WTC11 (cell line): ENCODE results near the gene ACYP1. TPM values are rescaled to one million over a fixed set of nuclear protein-coding genes. Genes with fewer than 3 reads are reported as not detected.

Experiments used
- ATAC-seq: fragments of 200-7000 bp; cut with Tn5 transposase; 2 replicates; pipeline ENCODE4 v1.10.0; 2021; ENCODE audit warnings: mild to moderate bottlenecking, moderate library complexity
- CTCF ChIA-PET: fragments of 300-600 bp; sonication (Branson Sonifier 250); formaldehyde crosslinking; loops from one replicate; lab custom pipeline; 2021; ENCODE audit warnings: antibody characterized with exemption; lab: Charles Lee
- POLR2A ChIA-PET: fragments of 350-600 bp; sonication (Branson Sonifier 250); formaldehyde crosslinking; loops from one replicate; lab custom pipeline; 2021; ENCODE audit warnings: antibody characterized with exemption; lab: Charles Lee
- DNase-seq: peaks from one replicate; pipeline ENCODE4 v3.0.0; 2021; ENCODE audit warnings: low spot score
- H3K27ac Mint-ChIP-seq: 2 replicates; pipeline ENCODE4 v1.8.0; 2021; ENCODE audit warnings: mixed read lengths
- H3K27me3 Mint-ChIP-seq: 2 replicates; pipeline ENCODE4 v1.8.0; 2021; ENCODE audit warnings: low read depth, mild to moderate bottlenecking, moderate library complexity, mixed read lengths
- H3K36me3 Mint-ChIP-seq: 2 replicates; pipeline ENCODE4 v1.8.0; 2021; ENCODE audit warnings: mixed read lengths
- H3K4me1 Mint-ChIP-seq: 2 replicates; pipeline ENCODE4 v1.8.0; 2022; ENCODE audit warnings: mixed read lengths
- H3K4me3 Mint-ChIP-seq: 2 replicates; pipeline ENCODE4 v1.8.0; 2021; ENCODE audit warnings: mild to moderate bottlenecking, moderate library complexity, mixed read lengths
- H3K9me3 Mint-ChIP-seq: 2 replicates; pipeline ENCODE4 v1.8.0; 2021; ENCODE audit warnings: mixed read lengths
- AFF4 ChIP-seq: sonication (generic); formaldehyde crosslinking; IDR thresholded peaks from 2 replicates; pipeline ENCODE4 v1.8.1; 2023; ENCODE audit warnings: mild to moderate bottlenecking, missing genetic modification reagents, borderline replicate concordance
- AR ChIP-seq: fragments of 250-450 bp; sonication (Bioruptor Pico); IDR thresholded peaks from 2 replicates; pipeline ENCODE4 v1.9.0; 2021; ENCODE audit warnings: mild to moderate bottlenecking
- ATF6 ChIP-seq: sonication (generic); formaldehyde crosslinking; IDR thresholded peaks from 2 replicates; pipeline ENCODE4 v1.8.1; 2023; ENCODE audit warnings: mild to moderate bottlenecking, missing genetic modification reagents
- CREM ChIP-seq: sonication (generic); formaldehyde crosslinking; IDR thresholded peaks from 2 replicates; pipeline ENCODE4 v1.8.1; 2022; ENCODE audit warnings: mild to moderate bottlenecking, missing genetic modification reagents, moderate library complexity
- EMX1 ChIP-seq: fragments of 250-450 bp; sonication (Bioruptor Pico); IDR thresholded peaks from 2 replicates; pipeline ENCODE4 v1.8.0; 2021; ENCODE audit warnings: mild to moderate bottlenecking
- FOXJ3 ChIP-seq: sonication (generic); formaldehyde crosslinking; IDR thresholded peaks from 2 replicates; pipeline ENCODE4 v1.9.0; 2021; ENCODE audit warnings: missing genetic modification reagents, mild to moderate bottlenecking, borderline replicate concordance
- FOXK1 ChIP-seq: sonication (generic); formaldehyde crosslinking; IDR thresholded peaks from 2 replicates; pipeline ENCODE4 v1.8.0; 2022; ENCODE audit warnings: mild to moderate bottlenecking, moderate library complexity, missing genetic modification reagents
- JAZF1 ChIP-seq: fragments of 250-450 bp; sonication (Bioruptor Pico); IDR thresholded peaks from 2 replicates; pipeline ENCODE4 v1.9.0; 2021; ENCODE audit warnings: moderate library complexity, mild to moderate bottlenecking, inconsistent platforms
- MAX ChIP-seq: sonication (generic); formaldehyde crosslinking; IDR thresholded peaks from 2 replicates; pipeline ENCODE4 v1.8.0; 2022; ENCODE audit warnings: mild to moderate bottlenecking, missing genetic modification reagents
- MXD4 ChIP-seq: fragments of 250-450 bp; sonication (Bioruptor Pico); IDR thresholded peaks from 2 replicates; pipeline ENCODE4 v1.8.0; 2021; ENCODE audit warnings: mild to moderate bottlenecking, moderate library complexity, borderline replicate concordance
- NFATC4 ChIP-seq: fragments of 250-450 bp; sonication (Bioruptor Pico); IDR thresholded peaks from 2 replicates; pipeline ENCODE4 v1.9.0; 2021; ENCODE audit warnings: mild to moderate bottlenecking
- NFE2L1 ChIP-seq: sonication (generic); formaldehyde crosslinking; IDR thresholded peaks from 2 replicates; pipeline ENCODE4 v1.8.1; 2023; ENCODE audit warnings: missing genetic modification reagents
- NR3C1 ChIP-seq: sonication (generic); formaldehyde crosslinking; conservative IDR thresholded peaks from 2 replicates; pipeline ENCODE4 v1.8.1; 2023; ENCODE audit warnings: low read depth, mild to moderate bottlenecking, missing genetic modification reagents
- SMAD3 ChIP-seq: sonication (generic); formaldehyde crosslinking; IDR thresholded peaks from 2 replicates; pipeline ENCODE4 v1.8.0; 2022; ENCODE audit warnings: missing genetic modification reagents, mild to moderate bottlenecking, borderline replicate concordance
- SOX15 ChIP-seq: fragments of 250-450 bp; sonication (Bioruptor Pico); IDR thresholded peaks from 2 replicates; pipeline ENCODE4 v1.9.0; 2021; ENCODE audit warnings: mild to moderate bottlenecking
- TEAD1 ChIP-seq: sonication (generic); formaldehyde crosslinking; IDR thresholded peaks from 2 replicates; pipeline ENCODE4 v1.8.0; 2022; ENCODE audit warnings: mild to moderate bottlenecking, missing genetic modification reagents
- ZNF263 ChIP-seq: sonication (generic); formaldehyde crosslinking; IDR thresholded peaks from 2 replicates; pipeline ENCODE4 v1.8.1; 2022; ENCODE audit warnings: low read depth, mild to moderate bottlenecking, moderate library complexity, missing genetic modification reagents
- ZNF416 ChIP-seq: fragments of 250-450 bp; sonication (Bioruptor Pico); IDR thresholded peaks from 2 replicates; pipeline ENCODE4 v1.9.0; 2021; ENCODE audit warnings: mild to moderate bottlenecking, inconsistent platforms
- total RNA-seq: library from RNA; stranded (reverse); gene quantifications from 3 replicates; pipeline ENCODE4 v1.2.3, GENCODE V29; 2021
- TF ChIP-seq, protein P1 (sequence below): sonication (generic); formaldehyde crosslinking; IDR thresholded peaks from 2 replicates; pipeline ENCODE4 v1.8.0; 2022; ENCODE audit warnings: missing genetic modification reagents
- TF ChIP-seq, protein P2 (sequence below): sonication (generic); formaldehyde crosslinking; IDR thresholded peaks from 2 replicates; pipeline ENCODE4 v1.8.1; 2023; ENCODE audit warnings: mild to moderate bottlenecking, missing genetic modification reagents

Gene ACYP1
- total RNA-seq, 1 experiment from 2014 or later = 26.6 TPM

- no peak for DNase-seq
- Mint-ChIP-seq H3K27me3 (no peaks in the 10 kb centered on the region; the same call in 1 of the 2 replicates), H3K4me3 (no peak overlapping the region)
- CTCF ChIA-PET = no interaction called here
- TF ChIP-seq SMAD3 (CRISPR knock-in tag) = no peak
- TF ChIP-seq MXD4 (CRISPR knock-in tag) = no peak
- TF ChIP-seq TEAD1 (CRISPR knock-in tag) = no peak
- no peak for TF ChIP-seq EMX1 (CRISPR knock-in tag)
- no peak for TF ChIP-seq ZNF263
- TF ChIP-seq AR (CRISPR knock-in tag) = no peak
- TF ChIP-seq, protein P1, sequence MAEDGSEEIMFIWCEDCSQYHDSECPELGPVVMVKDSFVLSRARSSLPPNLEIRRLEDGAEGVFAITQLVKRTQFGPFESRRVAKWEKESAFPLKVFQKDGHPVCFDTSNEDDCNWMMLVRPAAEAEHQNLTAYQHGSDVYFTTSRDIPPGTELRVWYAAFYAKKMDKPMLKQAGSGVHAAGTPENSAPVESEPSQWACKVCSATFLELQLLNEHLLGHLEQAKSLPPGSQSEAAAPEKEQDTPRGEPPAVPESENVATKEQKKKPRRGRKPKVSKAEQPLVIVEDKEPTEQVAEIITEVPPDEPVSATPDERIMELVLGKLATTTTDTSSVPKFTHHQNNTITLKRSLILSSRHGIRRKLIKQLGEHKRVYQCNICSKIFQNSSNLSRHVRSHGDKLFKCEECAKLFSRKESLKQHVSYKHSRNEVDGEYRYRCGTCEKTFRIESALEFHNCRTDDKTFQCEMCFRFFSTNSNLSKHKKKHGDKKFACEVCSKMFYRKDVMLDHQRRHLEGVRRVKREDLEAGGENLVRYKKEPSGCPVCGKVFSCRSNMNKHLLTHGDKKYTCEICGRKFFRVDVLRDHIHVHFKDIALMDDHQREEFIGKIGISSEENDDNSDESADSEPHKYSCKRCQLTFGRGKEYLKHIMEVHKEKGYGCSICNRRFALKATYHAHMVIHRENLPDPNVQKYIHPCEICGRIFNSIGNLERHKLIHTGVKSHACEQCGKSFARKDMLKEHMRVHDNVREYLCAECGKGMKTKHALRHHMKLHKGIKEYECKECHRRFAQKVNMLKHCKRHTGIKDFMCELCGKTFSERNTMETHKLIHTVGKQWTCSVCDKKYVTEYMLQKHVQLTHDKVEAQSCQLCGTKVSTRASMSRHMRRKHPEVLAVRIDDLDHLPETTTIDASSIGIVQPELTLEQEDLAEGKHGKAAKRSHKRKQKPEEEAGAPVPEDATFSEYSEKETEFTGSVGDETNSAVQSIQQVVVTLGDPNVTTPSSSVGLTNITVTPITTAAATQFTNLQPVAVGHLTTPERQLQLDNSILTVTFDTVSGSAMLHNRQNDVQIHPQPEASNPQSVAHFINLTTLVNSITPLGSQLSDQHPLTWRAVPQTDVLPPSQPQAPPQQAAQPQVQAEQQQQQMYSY = no peak
- TF ChIP-seq SOX15 (CRISPR knock-in tag) = no peak
- TF ChIP-seq ATF6 (CRISPR knock-in tag) = no peak
- no peak for TF ChIP-seq FOXJ3 (CRISPR knock-in tag)
- TF ChIP-seq NFATC4 = no peak
- TF ChIP-seq NR3C1 = no peak
- no peak for TF ChIP-seq NFE2L1 (CRISPR knock-in tag)
- no peak for TF ChIP-seq FOXK1 (CRISPR knock-in tag)
- no peak for TF ChIP-seq AFF4
- no peak for TF ChIP-seq ZNF416 (CRISPR knock-in tag)
- no peak for TF ChIP-seq MAX (CRISPR knock-in tag)
- no peak for TF ChIP-seq CREM (CRISPR knock-in tag)
- TF ChIP-seq, protein P2, sequence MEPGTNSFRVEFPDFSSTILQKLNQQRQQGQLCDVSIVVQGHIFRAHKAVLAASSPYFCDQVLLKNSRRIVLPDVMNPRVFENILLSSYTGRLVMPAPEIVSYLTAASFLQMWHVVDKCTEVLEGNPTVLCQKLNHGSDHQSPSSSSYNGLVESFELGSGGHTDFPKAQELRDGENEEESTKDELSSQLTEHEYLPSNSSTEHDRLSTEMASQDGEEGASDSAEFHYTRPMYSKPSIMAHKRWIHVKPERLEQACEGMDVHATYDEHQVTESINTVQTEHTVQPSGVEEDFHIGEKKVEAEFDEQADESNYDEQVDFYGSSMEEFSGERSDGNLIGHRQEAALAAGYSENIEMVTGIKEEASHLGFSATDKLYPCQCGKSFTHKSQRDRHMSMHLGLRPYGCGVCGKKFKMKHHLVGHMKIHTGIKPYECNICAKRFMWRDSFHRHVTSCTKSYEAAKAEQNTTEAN (CRISPR knock-in tag) = no peak
- no peak for TF ChIP-seq JAZF1 (CRISPR knock-in tag)
- TF ChIP-seq, all 79 proteins: peak for 0
- ATAC-seq = no peak
- Mint-ChIP-seq H3K9me3 (peaks cover 18% of the 10 kb centered on the region), H3K4me1 (peaks cover 15% of the 10 kb centered on the region), H3K27ac (no peak overlapping the region), H3K36me3 (peaks cover 28% of the 10 kb centered on the region)
- POLR2A ChIA-PET = no interaction called here
Measured at GRCh38 chr14:75059642-75060041, 4.2 kb downstream of the ACYP1 start.
